WTC11 (cell line): Measurements from ENCODE around the gene DDI2. TPM values are rescaled to one million over a fixed set of nuclear protein-coding genes. Genes with fewer than 3 reads are reported as not detected.

ENCODE experiments used
- GABPB1 ChIP-seq: sonication (generic); formaldehyde crosslinking; IDR thresholded peaks from 2 replicates; pipeline ENCODE4 v1.8.1; 2023; ENCODE audit warnings: mild to moderate bottlenecking, missing genetic modification reagents
- SP1 ChIP-seq: sonication (generic); formaldehyde crosslinking; conservative IDR thresholded peaks from 2 replicates; pipeline ENCODE4 v1.8.1; 2022; ENCODE audit warnings: missing genetic modification reagents
- ZNF671 ChIP-seq: fragments of 250-450 bp; sonication (Bioruptor Pico); IDR thresholded peaks from 2 replicates; pipeline ENCODE4 v1.8.0; 2021; ENCODE audit warnings: mild to moderate bottlenecking
- total RNA-seq: library from RNA; stranded (reverse); gene quantifications from 3 replicates; pipeline ENCODE4 v1.2.3, GENCODE V29; 2021
- TF ChIP-seq, protein P1 (sequence below): fragments of 250-450 bp; sonication (Bioruptor Pico); IDR thresholded peaks from 2 replicates; pipeline ENCODE4 v1.9.0; 2021; ENCODE audit warnings: mild to moderate bottlenecking
- TF ChIP-seq, protein P2 (sequence below): sonication (generic); formaldehyde crosslinking; IDR thresholded peaks from 2 replicates; pipeline ENCODE4 v1.8.0; 2022; ENCODE audit warnings: mild to moderate bottlenecking, missing genetic modification reagents

The DDI2 gene
- total RNA-seq, 1 experiment from 2014 or later = 34.2 TPM

DNA sequence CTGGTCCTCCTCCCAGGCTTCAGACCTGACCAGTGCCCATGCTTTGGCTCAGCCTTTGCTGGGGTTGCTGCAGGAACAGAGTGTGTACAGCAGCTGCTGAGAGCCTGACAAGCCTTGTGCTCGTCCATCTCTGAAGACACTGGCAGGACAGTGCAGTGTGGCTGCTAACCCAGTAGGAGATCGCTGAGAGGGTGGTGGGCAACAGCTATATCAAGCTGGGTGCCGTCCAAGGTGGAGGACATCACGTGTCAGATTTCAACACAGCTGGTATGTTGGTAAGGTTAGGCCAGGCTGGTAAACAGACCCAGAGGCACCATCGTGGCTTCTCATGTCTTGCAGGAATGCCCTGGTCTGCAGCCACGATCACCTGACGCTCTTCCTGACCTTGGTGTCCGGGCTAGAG, 100.9 kb downstream of the DDI2 start (continued):
- TF ChIP-seq, protein P1, sequence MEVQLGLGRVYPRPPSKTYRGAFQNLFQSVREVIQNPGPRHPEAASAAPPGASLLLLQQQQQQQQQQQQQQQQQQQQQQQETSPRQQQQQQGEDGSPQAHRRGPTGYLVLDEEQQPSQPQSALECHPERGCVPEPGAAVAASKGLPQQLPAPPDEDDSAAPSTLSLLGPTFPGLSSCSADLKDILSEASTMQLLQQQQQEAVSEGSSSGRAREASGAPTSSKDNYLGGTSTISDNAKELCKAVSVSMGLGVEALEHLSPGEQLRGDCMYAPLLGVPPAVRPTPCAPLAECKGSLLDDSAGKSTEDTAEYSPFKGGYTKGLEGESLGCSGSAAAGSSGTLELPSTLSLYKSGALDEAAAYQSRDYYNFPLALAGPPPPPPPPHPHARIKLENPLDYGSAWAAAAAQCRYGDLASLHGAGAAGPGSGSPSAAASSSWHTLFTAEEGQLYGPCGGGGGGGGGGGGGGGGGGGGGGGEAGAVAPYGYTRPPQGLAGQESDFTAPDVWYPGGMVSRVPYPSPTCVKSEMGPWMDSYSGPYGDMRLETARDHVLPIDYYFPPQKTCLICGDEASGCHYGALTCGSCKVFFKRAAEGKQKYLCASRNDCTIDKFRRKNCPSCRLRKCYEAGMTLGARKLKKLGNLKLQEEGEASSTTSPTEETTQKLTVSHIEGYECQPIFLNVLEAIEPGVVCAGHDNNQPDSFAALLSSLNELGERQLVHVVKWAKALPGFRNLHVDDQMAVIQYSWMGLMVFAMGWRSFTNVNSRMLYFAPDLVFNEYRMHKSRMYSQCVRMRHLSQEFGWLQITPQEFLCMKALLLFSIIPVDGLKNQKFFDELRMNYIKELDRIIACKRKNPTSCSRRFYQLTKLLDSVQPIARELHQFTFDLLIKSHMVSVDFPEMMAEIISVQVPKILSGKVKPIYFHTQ (CRISPR knock-in tag) = no peak
- TF ChIP-seq GABPB1 = no peak
- TF ChIP-seq, protein P2, sequence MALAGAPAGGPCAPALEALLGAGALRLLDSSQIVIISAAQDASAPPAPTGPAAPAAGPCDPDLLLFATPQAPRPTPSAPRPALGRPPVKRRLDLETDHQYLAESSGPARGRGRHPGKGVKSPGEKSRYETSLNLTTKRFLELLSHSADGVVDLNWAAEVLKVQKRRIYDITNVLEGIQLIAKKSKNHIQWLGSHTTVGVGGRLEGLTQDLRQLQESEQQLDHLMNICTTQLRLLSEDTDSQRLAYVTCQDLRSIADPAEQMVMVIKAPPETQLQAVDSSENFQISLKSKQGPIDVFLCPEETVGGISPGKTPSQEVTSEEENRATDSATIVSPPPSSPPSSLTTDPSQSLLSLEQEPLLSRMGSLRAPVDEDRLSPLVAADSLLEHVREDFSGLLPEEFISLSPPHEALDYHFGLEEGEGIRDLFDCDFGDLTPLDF (CRISPR knock-in tag) = no peak
- no peak for TF ChIP-seq SP1 (CRISPR knock-in tag)
- TF ChIP-seq ZNF671 (CRISPR knock-in tag) = no peak

Other genes starting within 250 kb of the DDI2 start
- gene EFHD2, start 207.6 kb upstream of the DDI2 start, total RNA-seq = 19.5 to 23.8 TPM (median 21.9 TPM) in 3 replicates
- 1.6 to 2.2 TPM (median 2.2 TPM) in 3 replicates for gene CTRC, start 179.0 kb upstream of the DDI2 start, total RNA-seq
- gene CELA2A, start 160.7 kb upstream of the DDI2 start, total RNA-seq = 0.83 to 1.1 TPM (median 1.1 TPM) in 3 replicates
- 0.55 TPM in 1 of 3 replicates, not detected in the others for gene CELA2B, start 141.4 kb upstream of the DDI2 start, total RNA-seq
- 13.5 to 18.6 TPM (median 16.6 TPM) in 3 replicates for gene CASP9, start 93.2 kb upstream of the DDI2 start, total RNA-seq
- 16.4 to 20.4 TPM (median 17.5 TPM) in 3 replicates for gene DNAJC16, start 90.6 kb upstream of the DDI2 start, total RNA-seq
- 4.9 to 5.6 TPM (median 5.5 TPM) in 3 replicates for gene AGMAT, start 32.4 kb upstream of the DDI2 start, total RNA-seq
- 47.5 to 51.8 TPM (median 49.7 TPM) in 3 replicates for gene PLEKHM2, start 66.9 kb downstream of the DDI2 start, total RNA-seq
- gene SLC25A34, start 118.8 kb downstream of the DDI2 start, total RNA-seq = 0.82 to 2.0 TPM (median 1.1 TPM) in 3 replicates
- 0.48 to 1.4 TPM (median 0.94 TPM) in 3 replicates for gene TMEM82, start 125.0 kb downstream of the DDI2 start, total RNA-seq
- 70.9 to 78.3 TPM (median 76.6 TPM) in 3 replicates for gene FBLIM1, start 141.3 kb downstream of the DDI2 start, total RNA-seq
- 2.6 to 3.8 TPM (median 2.7 TPM) in 3 replicates for gene UQCRHL, start 190.2 kb downstream of the DDI2 start, total RNA-seq
- gene SPEN, start 230.2 kb downstream of the DDI2 start, total RNA-seq = 48.5 to 50.2 TPM (median 48.8 TPM) in 3 replicates